HG02870 (cell line): ENCODE measurements around the gene MNX1.

Source experiments
- ATAC-seq: cut with Tn5 transposase; IDR thresholded peaks from one replicate; pipeline ENCODE4 v1.9.1; 2021; ENCODE audit warnings: mild to moderate bottlenecking, moderate library complexity; ENCODE audit not compliant: unreplicated experiment

Gene MNX1

DNA sequence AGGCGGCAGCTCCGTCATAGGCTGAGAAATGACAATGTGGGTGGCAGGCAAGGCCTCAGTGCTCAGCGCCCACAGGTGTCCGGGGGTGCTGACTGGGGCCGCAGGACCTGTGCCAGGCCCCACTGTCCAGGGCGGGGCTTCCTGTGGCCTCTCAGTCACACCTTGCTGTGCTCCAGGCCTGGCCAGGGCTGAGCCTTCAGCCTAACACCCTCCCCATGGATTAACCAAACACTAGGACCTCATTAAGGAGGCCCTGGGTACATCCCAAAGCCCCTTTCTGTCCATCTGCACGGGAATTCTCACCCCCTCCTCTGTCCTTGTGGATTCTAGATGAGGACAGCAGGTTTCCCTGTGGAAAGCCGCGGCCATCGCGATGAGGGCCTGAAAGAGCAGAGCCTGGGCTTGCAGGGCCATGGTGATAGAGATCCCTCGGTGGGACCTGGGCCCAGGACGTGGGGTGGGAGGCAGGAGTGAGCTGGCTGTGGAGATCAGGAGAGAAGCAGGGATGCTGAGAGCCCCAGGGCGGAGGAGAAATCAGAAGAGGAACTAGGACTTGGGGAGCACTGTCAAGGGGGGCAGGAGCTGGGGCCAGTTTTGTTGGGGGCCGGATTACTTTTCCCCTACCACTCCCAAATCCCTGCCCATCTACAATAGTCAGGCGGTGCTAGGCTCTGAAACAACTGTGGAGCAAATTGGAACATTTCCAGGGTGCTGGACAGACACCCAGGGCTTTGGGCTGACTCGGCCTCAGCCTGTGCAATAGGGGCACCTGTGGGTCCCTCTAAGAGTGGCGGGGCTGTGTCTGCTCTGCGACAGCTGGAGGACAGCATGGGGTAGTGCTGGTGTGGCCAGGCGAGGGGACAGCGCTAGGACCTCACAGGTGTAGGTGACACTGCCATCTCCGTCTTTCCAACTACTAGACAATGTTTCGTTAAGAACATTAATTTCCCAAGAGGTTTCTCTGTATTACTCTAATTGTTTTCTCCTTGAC, 23.3 kb upstream of the MNX1 start:
- ATAC-seq = no peak

DNA sequence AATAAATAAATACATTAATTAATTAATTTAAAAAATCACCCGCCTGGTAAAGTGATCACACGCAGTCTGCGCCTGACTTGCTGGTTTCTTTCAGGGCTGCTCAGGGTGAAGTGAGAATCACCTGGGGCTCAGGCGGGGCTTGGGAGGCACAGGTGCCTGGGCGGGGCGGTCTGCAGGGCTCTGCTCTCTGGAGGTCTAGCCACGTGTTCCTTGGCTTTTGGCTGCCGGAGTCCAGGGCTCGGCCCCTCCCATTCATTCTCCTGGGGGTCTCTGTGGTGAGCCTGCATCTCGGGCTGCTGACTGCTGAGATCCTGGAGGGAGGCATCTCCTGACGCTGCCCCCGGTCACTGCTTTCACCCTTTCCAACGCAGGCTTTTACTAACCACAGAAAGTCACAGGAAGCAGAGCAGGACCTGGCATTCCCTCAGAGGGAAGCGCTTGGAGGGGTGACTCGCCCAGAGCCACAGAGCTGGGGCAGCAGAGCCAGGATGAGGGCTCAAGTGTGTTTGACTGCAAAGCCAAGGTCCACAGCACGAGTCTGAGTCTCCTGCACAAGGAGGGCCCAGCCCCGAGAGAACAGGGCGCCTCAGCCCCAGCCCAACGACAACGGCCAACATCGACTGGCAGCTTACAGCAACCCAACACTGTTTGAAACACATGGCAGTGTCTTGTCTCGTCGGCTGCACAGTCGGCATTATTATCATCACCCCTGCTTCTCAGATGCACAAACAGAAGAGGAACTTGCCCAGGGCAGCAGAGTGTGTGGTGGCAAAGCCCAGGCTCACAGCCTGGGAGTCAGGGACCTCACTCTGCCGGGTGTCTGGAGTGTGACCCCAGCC, 22.4 kb upstream of the MNX1 start:
- no peak for ATAC-seq

DNA sequence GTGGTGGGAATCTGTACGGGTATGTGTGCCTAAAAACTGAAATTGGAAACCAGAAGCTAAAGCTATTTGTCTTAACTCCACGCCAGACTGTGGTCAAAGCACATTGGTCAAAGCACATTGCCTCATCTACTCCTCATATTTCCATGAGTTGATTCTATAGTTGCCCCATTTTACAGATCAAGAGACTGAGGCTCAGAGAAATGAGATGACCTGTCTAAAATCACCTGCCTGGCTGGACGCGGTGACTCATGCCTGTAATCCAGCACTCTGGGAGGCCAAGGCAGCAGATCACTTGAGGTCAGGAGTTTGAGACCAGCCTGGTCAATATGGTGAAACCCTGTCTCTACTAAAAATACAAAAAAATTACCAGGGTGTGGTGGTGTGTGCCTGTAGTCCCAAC, 21.7 kb upstream of the MNX1 start:
- ATAC-seq = no peak

DNA sequence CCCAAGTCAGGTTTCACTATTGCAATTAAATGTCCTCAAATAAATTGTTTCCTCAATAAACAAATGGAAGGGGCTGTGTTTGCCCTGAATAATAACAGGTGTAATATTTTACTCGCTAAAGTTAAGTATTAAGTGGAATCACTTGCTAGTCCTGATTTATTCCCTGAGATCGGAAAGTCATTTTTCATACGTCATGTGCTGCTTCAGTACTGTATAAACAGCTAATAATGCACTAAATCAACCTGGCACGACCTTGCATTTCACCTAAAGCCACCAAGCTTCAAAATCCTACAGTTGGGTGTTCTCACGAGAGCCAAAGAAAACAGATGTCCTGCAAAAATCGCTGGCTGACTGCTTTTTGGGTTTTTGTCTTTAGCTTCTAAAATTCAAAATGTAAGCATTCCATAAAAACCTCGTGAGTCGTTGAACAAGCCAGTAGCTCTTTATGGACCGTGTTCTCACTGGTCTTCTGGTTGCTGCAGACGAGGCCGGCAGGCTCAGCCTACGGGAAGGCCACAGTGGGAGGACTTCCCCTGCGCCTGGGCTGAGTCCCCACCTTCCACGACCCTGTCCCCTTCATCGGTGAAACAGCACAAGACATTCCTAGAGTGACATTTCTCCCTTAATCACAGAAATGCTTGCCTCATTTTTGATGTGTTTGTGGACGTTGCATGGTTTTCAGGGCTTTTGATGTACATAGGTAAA, 17.9 kb upstream of the MNX1 start:
- ATAC-seq = no peak

DNA sequence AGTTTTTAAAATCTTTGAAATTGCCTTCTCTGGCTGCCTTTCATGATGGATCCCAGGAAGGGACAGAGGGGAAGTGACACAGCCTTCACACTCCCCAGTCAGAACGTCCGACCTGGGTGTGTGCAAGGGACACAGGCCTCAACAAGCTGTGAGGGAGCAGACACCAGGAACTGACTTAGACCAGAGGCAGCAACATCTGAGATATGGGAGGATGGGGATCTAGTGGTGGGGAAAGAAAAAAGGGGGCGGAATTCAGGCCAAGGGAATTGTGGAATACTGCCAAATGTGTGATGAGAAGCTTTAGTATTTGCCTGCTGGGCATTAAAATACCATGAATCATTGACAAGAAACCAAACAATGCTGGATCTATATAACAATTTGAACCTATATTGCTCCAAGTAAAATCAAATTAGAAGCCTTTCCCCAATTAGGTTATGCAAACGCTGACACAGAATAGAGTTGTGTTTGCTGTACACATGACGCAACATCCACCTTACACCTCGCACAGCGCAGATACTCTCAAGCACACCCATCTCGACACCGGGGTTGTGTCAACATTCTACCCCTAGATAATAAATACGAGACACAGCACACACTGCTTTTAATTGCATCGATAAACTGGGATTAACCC, 17.2 kb upstream of the MNX1 start:
- ATAC-seq = no peak

DNA sequence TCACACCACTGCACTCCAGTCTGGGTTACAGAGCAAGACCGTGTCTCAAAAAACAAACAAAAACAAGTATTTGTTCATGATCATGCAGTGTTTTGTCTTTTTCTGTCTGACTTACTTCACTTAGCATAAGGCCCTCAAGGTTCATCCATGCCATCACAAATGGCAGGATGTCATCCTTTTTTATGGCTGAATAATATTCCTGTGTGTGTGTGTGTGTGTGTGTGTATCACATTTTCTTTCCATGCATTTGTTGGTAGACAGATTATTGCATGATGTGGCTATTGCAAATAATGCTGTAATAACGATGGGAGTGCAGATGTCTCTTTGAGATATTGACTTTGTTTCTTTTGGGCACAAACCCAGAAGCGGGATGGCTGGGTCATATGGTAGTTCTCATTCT, 14.3 kb upstream of the MNX1 start:
- no peak for ATAC-seq

DNA sequence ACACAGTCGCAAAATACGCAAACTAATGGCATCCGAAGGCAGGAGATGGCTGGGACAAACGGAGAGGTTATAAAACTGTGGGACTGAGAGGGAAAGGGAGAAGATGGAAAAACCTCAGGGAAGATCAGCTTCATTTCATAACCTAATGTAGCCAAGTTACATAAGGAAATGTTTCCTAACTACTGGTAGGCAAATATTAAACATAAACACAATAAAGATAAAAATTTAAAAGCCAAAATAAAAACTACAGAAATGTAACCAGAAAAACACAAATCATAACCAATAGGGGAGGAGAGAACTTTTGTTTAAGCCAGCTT, 13.1 kb upstream of the MNX1 start:
- ATAC-seq = no peak

DNA sequence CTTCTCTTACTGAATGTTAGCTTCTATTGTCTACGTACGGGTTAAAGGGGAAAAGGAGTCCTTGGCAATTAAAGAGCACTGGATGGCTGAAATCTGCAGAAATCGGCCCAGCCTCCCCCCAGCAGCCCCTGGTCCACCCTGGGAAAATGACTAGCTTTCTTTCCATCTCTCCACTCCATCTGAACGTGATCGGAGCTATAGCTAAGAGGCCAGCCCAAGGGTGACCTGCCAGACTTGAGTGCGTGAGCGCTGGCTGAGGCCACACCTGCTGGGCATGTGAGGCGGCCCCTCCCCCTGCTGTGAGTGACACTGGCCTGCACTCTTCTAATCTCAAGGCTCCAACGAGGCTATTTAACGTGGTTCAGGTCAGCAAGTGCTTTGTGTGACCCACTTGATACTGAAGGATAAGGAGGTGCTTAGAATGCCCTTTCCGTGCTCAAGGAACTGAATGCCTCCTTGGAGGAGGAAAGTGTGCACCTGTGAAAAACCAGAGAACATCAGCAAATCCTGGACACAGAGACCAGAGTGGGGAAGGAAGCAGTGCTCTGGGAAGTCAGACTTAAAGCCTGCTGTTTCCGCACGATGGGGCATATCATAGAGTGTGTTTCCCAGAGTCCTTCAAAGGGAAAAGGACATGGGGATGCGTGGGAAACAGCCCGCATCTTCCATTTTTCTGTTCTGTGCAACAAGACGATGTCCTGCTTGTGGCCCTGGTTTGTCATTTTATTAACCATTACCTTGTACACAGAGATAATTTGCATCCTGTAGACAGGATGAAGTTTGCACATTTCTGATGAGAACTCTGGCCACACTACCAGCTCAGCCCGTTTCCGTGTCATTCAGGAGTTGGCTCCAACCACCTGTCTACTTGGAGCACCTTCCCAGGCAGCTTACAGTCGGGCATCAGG, 12.5 kb upstream of the MNX1 start:
- no peak for ATAC-seq

DNA sequence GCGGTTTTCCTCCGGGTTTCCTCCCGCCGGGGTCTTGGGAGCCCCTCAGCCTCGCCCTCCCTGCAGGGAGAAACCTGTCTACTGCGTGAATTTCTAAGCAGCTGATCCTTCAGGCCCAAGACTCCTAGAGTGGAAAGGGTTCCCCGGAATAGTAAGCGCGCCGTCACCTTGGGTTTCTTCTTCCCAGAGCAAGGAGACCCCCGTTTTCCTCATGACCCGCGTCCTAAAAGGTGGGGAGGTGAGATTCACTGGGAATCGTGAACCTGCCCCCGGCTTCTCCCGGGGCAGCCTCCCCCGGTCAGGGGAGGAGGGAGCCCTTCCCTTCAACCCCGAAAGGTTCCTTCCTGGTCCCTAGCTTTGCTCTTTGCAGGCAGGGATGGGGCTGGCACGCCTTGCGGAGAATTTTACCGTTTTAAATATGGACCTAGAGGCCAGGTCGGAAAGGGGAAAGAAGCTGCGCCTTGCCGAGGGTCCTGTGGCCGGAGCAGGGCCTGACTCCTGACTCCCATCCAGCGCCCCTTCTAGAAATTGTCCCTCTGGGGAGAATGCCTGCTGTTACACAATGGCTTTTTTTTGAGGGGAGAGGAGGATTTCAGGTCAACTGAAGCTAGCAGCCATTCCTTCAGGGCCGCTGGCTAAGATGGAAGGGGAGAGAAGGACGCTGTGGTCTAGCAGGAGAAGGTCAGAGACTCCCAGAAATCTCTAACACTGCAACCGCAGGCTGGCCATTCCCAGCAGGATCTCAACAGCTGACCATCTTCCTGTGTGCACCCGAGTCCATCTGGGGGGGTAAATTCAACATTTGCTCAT, 11.6 kb upstream of the MNX1 start:
- no peak for ATAC-seq

DNA sequence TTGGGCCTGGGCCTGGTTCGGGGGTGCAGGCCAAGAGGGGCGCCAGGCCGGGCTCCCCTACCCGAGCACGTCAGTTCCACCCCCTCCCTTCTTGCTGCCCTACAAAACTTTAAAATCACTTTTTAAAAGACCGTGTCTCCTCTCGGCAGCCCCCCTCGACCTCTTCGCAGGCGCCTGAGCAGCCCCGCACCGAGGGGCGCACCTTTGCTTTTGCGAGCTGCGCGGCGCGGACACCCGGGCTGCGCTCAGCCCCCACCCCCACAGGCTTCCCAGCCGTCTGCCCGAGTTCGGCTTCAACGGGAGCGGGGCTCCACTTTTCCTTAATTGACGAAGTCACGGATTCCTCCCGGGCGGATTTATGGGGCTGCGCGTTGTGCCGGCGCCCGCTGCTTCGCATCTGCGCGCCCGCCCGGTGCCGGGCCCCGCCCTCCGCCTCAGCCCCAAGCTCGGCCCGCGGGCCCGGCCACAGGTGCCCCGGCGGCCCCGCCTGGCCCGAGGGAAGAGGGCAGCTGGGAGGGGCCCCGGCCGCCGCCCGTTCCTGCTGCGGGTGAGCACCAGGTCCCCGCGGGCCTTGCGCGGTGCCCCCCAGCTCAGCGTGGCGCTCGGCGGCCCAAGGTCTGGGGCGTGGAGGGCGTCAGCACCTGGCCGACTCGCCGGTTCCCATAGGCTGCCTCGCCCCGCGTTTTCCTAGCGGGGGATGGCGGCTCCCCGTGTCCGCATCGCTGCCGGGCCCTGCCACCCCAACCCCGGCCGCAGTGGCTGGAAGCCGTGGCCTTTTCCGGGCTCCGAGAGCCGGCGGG, 10.8 kb upstream of the MNX1 start:
- ATAC-seq = no peak

DNA sequence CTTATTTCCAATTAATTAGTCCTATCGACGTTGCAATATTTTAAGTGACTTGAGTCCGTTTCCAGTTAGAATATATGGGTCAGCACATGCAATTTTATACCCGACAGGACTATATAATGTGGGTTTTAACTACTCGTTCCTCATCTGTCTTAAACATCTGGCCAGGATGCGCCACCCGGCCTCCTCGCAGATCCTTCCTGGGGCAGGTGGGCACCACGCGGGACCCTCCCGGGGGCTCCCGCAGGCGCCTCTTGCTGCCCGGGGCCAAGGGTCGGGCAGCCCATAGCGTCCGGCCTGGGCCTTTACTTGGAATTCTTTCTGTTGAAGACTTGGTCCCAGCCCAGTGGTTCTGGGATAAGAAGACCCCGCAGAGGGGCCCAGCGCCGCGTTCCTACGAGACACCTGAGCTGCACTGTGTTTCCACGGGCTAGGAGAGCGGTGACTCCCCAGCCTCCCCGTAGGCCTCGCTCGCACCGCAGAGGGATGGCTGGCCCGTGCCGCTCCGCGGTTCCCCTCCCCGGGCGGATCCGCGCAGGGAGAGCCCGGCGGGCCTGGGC, 10.1 kb upstream of the MNX1 start:
- no peak for ATAC-seq

DNA sequence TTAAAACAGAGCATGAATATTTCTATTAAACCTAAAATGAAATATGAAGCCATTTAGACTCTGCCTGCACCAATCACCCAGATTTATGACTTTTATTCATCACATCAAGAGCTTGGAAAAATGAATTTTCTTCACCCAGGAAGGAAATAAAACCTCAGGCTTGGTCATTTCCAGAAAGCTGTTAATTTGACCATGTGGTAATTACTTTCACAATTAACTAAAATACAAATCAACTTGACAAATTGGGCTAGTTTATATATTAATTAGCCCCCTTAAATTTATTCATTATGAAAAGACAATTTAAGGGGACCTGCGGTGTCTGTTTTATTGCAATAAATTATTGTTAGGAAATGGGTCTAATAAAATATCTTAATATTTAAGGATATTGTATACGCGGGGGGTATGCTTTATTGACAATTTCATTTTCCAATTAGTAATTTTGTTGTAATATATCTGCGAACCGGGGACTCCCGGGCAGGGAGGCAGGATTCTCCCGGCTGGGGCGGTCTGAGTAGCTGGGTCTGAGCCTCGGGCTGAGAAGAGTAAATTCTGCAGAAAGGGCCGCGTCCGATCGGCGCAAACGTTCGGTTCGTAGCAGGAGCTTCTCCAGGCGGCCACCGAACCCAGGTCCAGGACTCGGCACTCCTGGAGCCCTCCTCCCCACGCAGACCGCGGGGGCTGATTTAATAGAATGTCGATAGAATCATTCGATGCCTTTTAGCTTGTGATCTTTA, 9.4 kb upstream of the MNX1 start:
- ATAC-seq = no peak

DNA sequence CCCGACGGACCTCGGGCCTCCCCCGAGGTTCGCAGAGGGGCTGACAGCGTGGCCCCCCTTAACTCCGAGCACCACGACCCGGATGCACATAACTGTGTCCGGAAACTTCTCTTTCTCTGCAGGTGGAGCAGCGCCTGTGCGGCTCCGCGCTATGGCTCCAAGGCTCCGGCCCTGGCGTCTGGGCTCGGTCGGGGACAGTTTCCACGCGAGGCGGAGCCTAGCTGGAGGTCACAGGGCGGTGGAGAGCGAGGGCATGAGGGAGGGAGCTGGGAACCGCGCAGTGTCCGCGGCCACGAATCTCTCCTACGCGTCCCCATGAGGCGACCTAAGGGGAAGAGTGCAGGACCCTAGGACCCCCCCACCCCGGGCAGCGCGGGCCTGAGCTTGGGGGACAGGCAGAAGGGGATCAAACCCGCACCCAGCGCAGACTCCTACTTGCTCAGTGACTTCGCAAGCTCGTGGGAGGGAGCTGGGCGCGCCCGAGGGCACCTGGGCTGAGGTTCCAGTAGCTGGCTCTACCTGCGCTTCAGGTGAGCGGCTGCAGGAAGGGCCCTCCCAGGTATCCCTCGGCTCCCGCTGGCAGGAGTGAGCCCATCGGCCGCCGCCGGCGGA, 8.6 kb upstream of the MNX1 start:
- ATAC-seq = no peak

DNA sequence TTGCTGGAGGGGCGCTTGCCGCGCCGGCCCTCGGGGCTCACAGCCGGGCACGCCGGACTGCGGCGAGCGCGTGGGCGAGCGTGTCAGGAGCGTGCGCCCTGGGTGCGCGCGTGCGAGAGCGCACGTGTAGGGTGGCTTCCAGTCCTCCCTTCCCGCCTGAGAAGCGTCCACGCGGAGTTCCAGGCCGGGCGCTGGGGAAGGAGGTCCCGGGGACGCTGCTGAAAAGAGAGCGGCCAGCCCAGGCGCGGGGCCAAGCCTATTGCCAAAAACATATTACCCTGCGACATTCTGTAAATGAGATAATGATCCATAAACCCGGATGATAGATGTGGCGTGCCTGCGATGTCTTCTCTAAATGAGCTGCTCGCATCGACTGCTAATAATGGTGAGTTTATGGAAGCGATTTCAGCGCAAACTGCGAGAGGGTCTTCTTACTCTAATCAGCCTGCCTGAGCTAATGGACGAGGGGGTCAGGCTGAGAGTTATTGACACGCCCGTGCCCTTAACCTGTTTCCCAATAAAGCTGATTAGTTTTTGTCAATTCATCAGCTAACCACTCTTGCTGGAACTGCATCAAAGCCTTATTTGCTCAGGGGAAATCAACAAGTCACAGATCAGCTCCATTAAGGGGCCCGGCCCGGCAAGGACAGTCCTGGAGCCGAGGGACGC, 8.0 kb upstream of the MNX1 start:
- no peak for ATAC-seq

DNA sequence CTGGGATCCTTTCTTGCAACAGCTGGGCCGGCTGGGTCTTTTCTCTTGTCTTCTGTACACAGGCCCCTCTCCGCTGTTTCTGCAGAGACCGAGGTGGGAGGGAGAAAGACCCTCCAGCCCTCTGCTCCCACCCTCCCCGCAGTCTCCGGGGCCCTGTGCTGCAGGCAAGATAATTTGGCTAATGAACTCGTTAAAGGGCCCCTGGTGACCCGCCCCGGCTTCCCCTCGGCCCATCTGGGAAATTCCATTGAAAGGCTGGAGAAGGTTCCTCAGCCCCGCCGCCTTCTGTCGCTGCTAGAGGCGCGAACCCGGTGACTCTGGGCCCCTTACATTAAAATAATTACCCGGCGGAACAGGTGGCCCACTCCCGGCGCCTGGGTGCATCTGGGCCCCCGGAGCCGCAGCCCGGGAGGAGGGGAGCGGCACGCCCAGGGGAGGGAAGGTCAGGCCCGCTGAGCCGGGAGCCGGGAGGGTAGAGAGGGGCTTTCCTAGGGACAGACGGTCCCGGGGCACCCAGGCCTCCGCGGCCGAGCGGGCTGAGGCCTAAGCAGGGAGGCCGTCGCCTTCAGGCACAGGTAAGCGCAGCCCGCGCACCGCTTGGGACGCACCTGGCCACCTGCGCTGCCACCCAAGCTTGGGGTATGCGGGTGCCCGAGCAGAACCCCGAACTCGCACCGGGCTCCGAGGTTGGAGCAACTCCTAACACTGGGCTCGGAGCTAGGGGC, 7.3 kb upstream of the MNX1 start:
- ATAC-seq = no peak

DNA sequence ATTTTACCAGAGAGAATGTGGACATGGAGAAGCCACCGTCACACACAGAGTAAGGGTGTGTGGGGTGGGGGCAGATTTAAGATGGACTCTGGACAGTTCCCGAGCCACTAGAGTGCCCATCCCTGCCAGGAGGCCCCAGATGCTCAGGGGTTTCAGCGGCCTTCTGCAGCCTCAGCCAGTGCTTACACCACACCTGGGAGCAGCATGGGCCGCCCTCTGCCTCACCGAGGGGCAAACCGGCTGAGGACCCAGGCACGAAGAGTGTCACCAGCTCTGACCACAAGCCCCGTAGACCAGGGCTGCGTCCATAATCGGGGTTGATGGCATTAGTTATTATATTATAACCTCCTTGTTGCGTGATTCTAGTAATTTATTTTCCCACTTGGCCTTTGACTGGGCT, 6.7 kb upstream of the MNX1 start:
- ATAC-seq = no peak
